ENCODE results near the gene MDN1.

The MDN1 gene

GRCh38 chr6:89660981-89661380 is 158.6 kb downstream of the MDN1 start:
- DNase-seq (ENCODE audit: low read depth), result no peak
- no peak for TF ChIP-seq CTCF (conservative IDR thresholded peaks at IDR 0.05; ENCODE audit: low read length)
- no peak overlapping the region for H3K4me3 ChIP-seq (ENCODE audit: low read length)

- no peak for DNase-seq (ENCODE audit: low read depth)
- H3K4me3 ChIP-seq (ENCODE audit: low read length), result no peak overlapping the region
- TF ChIP-seq CTCF (conservative IDR thresholded peaks at IDR 0.05; ENCODE audit: low read length), result no peak
These were observed 162.0 kb downstream of the MDN1 start for GRCh38 chr6:89657445-89658158.

- H3K4me3 ChIP-seq (ENCODE audit: low read length), result no peak overlapping the region
- no peak for TF ChIP-seq CTCF (conservative IDR thresholded peaks at IDR 0.05; ENCODE audit: low read length)
- no peak for DNase-seq (ENCODE audit: low read depth)
These were observed 164.5 kb downstream of the MDN1 start for GRCh38 chr6:89655122-89655521.

- no peak overlapping the region for H3K4me3 ChIP-seq (ENCODE audit: low read length)
- TF ChIP-seq CTCF (conservative IDR thresholded peaks at IDR 0.05; ENCODE audit: low read length), result no peak
- DNase-seq (ENCODE audit: low read depth), result no peak
These were observed 169.0 kb downstream of the MDN1 start for GRCh38 chr6:89650579-89650978.

GRCh38 chr6:89649682-89650081 is 169.9 kb downstream of the MDN1 start:
- no peak for DNase-seq (ENCODE audit: low read depth)
- no peak for TF ChIP-seq CTCF (conservative IDR thresholded peaks at IDR 0.05; ENCODE audit: low read length)
- H3K4me3 ChIP-seq (ENCODE audit: low read length), result no peak overlapping the region

GRCh38 chr6:89644864-89645263 is 174.7 kb downstream of the MDN1 start:
- no peak for TF ChIP-seq CTCF (conservative IDR thresholded peaks at IDR 0.05; ENCODE audit: low read length)
- H3K4me3 ChIP-seq (ENCODE audit: low read length), result no peak overlapping the region
- no peak for DNase-seq (ENCODE audit: low read depth)

GRCh38 chr6:89643406-89643805 is 176.2 kb downstream of the MDN1 start:
- no peak overlapping the region for H3K4me3 ChIP-seq (ENCODE audit: low read length)
- no peak for DNase-seq (ENCODE audit: low read depth)
- no peak for TF ChIP-seq CTCF (conservative IDR thresholded peaks at IDR 0.05; ENCODE audit: low read length)
